HCT116 (cell line): ENCODE data around the gene DNHD1. TPM values are rescaled to one million over a fixed set of nuclear protein-coding genes. Genes with fewer than 3 reads are reported as not detected.

ENCODE experiments used
- ATAC-seq: fragments of 200-7000 bp; cut with Tn5 transposase; 2 replicates; pipeline ENCODE4 v1.9.1; 2020; ENCODE audit warnings: mild to moderate bottlenecking, moderate library complexity
- BruUV-seq: library from RNA; stranded (reverse); fragments of 400-500 nt; replicated peaks from 2 replicates; lab custom pipeline; 2021; lab: Mats Ljungman, UMichigan
- CTCF ChIA-PET: fragments of 300-600 bp; sonication (Branson Sonifier 250); formaldehyde crosslinking; loops from one replicate; lab custom pipeline; 2021; ENCODE audit warnings: antibody characterized with exemption; lab: Charles Lee
- POLR2A ChIA-PET: fragments of 300-600, 350-600 bp; sonication (Branson Sonifier 250); formaldehyde crosslinking; loops from one replicate; lab custom pipeline; 2021; ENCODE audit warnings: antibody characterized with exemption; lab: Charles Lee
- RAD21 ChIA-PET, 2 experiments: fragments of 300-600 bp; sonication (Branson Sonifier 250); formaldehyde crosslinking; loops; one replicate each; lab custom pipeline; 2023; ENCODE audit warnings: low total read pairs in 2 of 2; ENCODE audit not compliant: uncharacterized antibody in 2 of 2, unreplicated experiment in 2 of 2, low non-redundant PET in 1 of 2; lab: Charles Lee
- DNase-seq: peaks from one replicate; pipeline ENCODE4 v3.0.0-alpha.2; 2010; ENCODE audit warnings: low read depth, low spot score
- H2AFZ ChIP-seq: fragments of 200-600 bp; shearing (Covaris generic), sonication (generic); 2 replicates; pipeline ENCODE4 v1.6.1; 2017; ENCODE audit warnings: low read depth, mixed run types, mixed read lengths, antibody characterized with exemption, low read length; ENCODE audit not compliant: poor library complexity, severe bottlenecking
- H3K27ac ChIP-seq: 2 replicates; pipeline ENCODE4 v1.5.1; 2012; ENCODE audit warnings: low read depth, low read length
- H3K27me3 ChIP-seq: fragments of 200-600 bp; sonication (generic); 2 replicates; pipeline ENCODE4 v1.6.1; 2016; ENCODE audit warnings: mixed run types, low read length, mixed read lengths; ENCODE audit not compliant: insufficient read depth
- H3K36me3 ChIP-seq, 2 experiments: fragments of 200-500 bp in 1 of 2; fragments of 200-600 bp in 1 of 2; sonication (Bioruptor generic) in 1 of 2; sonication (generic) in 1 of 2; 2 replicates each; pipeline versions ENCODE4 v1.5.1 to v1.6.1; 2014 to 2016; ENCODE audit warnings: low read length in 2 of 2, inconsistent platforms in 1 of 2, mixed read lengths in 1 of 2, mixed run types in 1 of 2; ENCODE audit not compliant: insufficient read depth in 2 of 2, control insufficient read depth in 1 of 2
- H3K4me1 ChIP-seq, 2 experiments: fragments of 200-600 bp in 1 of 2; sonication (generic) in 1 of 2; 2 replicates each; pipeline versions ENCODE4 v1.5.1 to v1.6.1; 2012 to 2017; ENCODE audit warnings: low read length in 2 of 2, inconsistent platforms in 1 of 2, mild to moderate bottlenecking in 1 of 2, mixed read lengths in 1 of 2, mixed run types in 1 of 2, moderate library complexity in 1 of 2; ENCODE audit not compliant: insufficient read depth in 2 of 2, control insufficient read depth in 1 of 2
- H3K4me2 ChIP-seq: fragments of 200-600 bp; sonication (generic); 2 replicates; pipeline ENCODE4 v1.6.1; 2017; ENCODE audit warnings: mixed run types, low read length, mixed read lengths
- H3K4me3 ChIP-seq, 2 experiments: fragments of 200-600 bp in 1 of 2; sonication (generic) in 1 of 2; replicated peaks in 1 of 2; 2 replicates each; pipeline ENCODE4 v1.5.1; 2011 to 2016; ENCODE audit warnings: low read length in 2 of 2, control low read depth in 1 of 2, low read depth in 1 of 2, mild to moderate bottlenecking in 1 of 2, mixed read lengths in 1 of 2, mixed run types in 1 of 2
- H3K79me2 ChIP-seq: fragments of 200-600 bp; sonication (generic); 2 replicates; pipeline ENCODE4 v1.6.1; 2017; ENCODE audit warnings: mild to moderate bottlenecking, mixed run types, low read length, moderate library complexity, mixed read lengths; ENCODE audit not compliant: insufficient read depth
- H3K9ac ChIP-seq: fragments of 200-600 bp; sonication (generic); 2 replicates; pipeline ENCODE4 v1.6.1; 2016; ENCODE audit warnings: low read length, mixed read lengths
- H3K9me2 ChIP-seq: fragments of 200-600 bp; sonication (generic), shearing (Covaris generic); 2 replicates; pipeline ENCODE4 v1.6.1; 2017; ENCODE audit warnings: mixed run types, mild to moderate bottlenecking, moderate library complexity; ENCODE audit not compliant: insufficient read depth
- H3K9me3 ChIP-seq, 2 experiments: fragments of 200-500 bp in 1 of 2; fragments of 200-600 bp in 1 of 2; sonication (Bioruptor generic) in 1 of 2; sonication (generic) in 1 of 2; 2 replicates each; pipeline ENCODE4 v1.6.1; 2014 to 2017; ENCODE audit warnings: low read length in 2 of 2, mixed read lengths in 2 of 2, inconsistent platforms in 1 of 2, low read depth in 1 of 2, mild to moderate bottlenecking in 1 of 2, mixed run types in 1 of 2, moderate library complexity in 1 of 2; ENCODE audit not compliant: control insufficient read depth in 1 of 2, insufficient read depth in 1 of 2
- H4K20me1 ChIP-seq: fragments of 200-600 bp; sonication (generic), shearing (Covaris generic); 2 replicates; pipeline ENCODE4 v1.6.1; 2017; ENCODE audit warnings: mixed run types, mild to moderate bottlenecking, moderate library complexity; ENCODE audit not compliant: insufficient read depth
- ATF3 ChIP-seq: IDR thresholded peaks from 2 replicates; pipeline ENCODE4 v1.6.1; 2012
- CBX3 ChIP-seq: IDR thresholded peaks from 2 replicates; pipeline ENCODE4 v1.6.1; 2012; ENCODE audit warnings: low read depth
- CEBPB ChIP-seq: IDR thresholded peaks from 2 replicates; pipeline ENCODE4 v1.6.1; 2012; ENCODE audit warnings: low read depth
- EGR1 ChIP-seq: IDR thresholded peaks from 2 replicates; pipeline ENCODE4 v1.6.1; 2012; ENCODE audit warnings: low read depth
- ELF1 ChIP-seq: IDR thresholded peaks from 2 replicates; pipeline ENCODE4 v1.6.1; 2012; ENCODE audit warnings: low read depth, borderline replicate concordance
- EZH2 ChIP-seq: fragments of 200-600 bp; sonication (generic); IDR thresholded peaks from 2 replicates; pipeline ENCODE4 v1.6.1; 2017; ENCODE audit warnings: antibody characterized with exemption, mixed run types
- EZH2phosphoT487 ChIP-seq: fragments of 200-600 bp; IDR thresholded peaks from 2 replicates; pipeline ENCODE4 v1.6.1; 2018; ENCODE audit warnings: antibody characterized with exemption, borderline replicate concordance
- POLR2A ChIP-seq: IDR thresholded peaks from 2 replicates; pipeline ENCODE4 v1.7.0; 2011; ENCODE audit warnings: borderline replicate concordance; ENCODE audit not compliant: insufficient read depth, insufficient read length; ENCODE audit errors: extremely low read depth
- RAD21 ChIP-seq: IDR thresholded peaks from 2 replicates; pipeline ENCODE4 v1.6.1; 2012; ENCODE audit warnings: low read depth, mild to moderate bottlenecking
- REST ChIP-seq: IDR thresholded peaks from 2 replicates; pipeline ENCODE4 v1.6.1; 2012; ENCODE audit warnings: low read depth
- SIN3A ChIP-seq: IDR thresholded peaks from 2 replicates; pipeline ENCODE4 v1.6.1; 2012; ENCODE audit warnings: low read depth
- TCF7L2 ChIP-seq: IDR thresholded peaks from 2 replicates; pipeline ENCODE4 v1.7.0; 2011; ENCODE audit warnings: borderline replicate concordance, inconsistent platforms; ENCODE audit not compliant: insufficient read depth, insufficient read length; ENCODE audit errors: extremely low read depth
- ZBTB33 ChIP-seq: IDR thresholded peaks from 2 replicates; pipeline ENCODE4 v1.6.1; 2011; ENCODE audit warnings: mild to moderate bottlenecking, low read length, moderate library complexity; ENCODE audit not compliant: insufficient replicate concordance; ENCODE audit errors: extremely low read depth
- ZFX ChIP-seq: fragments of 450-650 bp; IDR thresholded peaks from 2 replicates; pipeline ENCODE4 v1.6.1; 2017
- intact Hi-C: fragments of 100-400 bp; cut with micrococcal nuclease; formaldehyde crosslinking; loops from 2 replicates; pipeline ENCODE4 v1.10.0; 2022
- total RNA-seq: library from RNA; stranded (reverse); gene quantifications from one replicate; pipeline ENCODE4 v1.2.1, GENCODE V29; 2021; ENCODE audit not compliant: unreplicated experiment

The DNHD1 gene
- total RNA-seq, 1 experiment from 2014 or later = 8.0 TPM

GRCh38 chr11:6554828-6555706, 58.0 kb downstream of the DNHD1 start:
- TF ChIP-seq EZH2 (no peak), SIN3A (no peak), CEBPB (no peak), ZFX (no peak), RAD21 (no peak), REST (no peak), ZBTB33 (no peak), ATF3 (no peak), ELF1 (no peak), EGR1 (no peak), EZH2phosphoT487 (no peak), TCF7L2 (no peak), CBX3 (no peak), POLR2A (no peak)
- TF ChIP-seq, all 23 proteins: peak for 0
- Histone ChIP-seq H3K27ac (no peak overlapping the region), H3K9me2 (no peaks in the 10 kb centered on the region), H2AFZ (no peak overlapping the region), H4K20me1 (no peaks in the 10 kb centered on the region), H3K27me3 (no peaks in the 10 kb centered on the region), H3K4me3 (no peak overlapping the region), H3K4me2 (no peak overlapping the region), H3K9me3 (no peaks in the 10 kb centered on the region), H3K36me3 (no peaks in the 10 kb centered on the region), H3K4me1 (no peaks in the 10 kb centered on the region), H3K79me2 (no peaks in the 10 kb centered on the region), H3K9ac (no peak overlapping the region)
- POLR2A ChIA-PET = no interaction called here
- ATAC-seq (no peak), DNase-seq (no peak)
- no TSS peak for BruUV-seq
- intact Hi-C loops = no loop called here
- RAD21 ChIA-PET = no interaction called here
- CTCF ChIA-PET = interaction anchor here (1.0 kb wide), 1 partner anchor 24 kb away, joined by 3 read pairs; no protein-coding TSS in a partner anchor
